BLaER1 (cell line): ENCODE data around the gene MXI1.

Experiments used
- H3K27ac ChIP-seq: shearing (Covaris generic); formaldehyde crosslinking; 2 replicates; pipeline ENCODE4 v1.8.1; 2022
- H3K27me3 ChIP-seq: shearing (Covaris generic); formaldehyde crosslinking; 2 replicates; pipeline ENCODE4 v1.8.1; 2022
- H3K36me3 ChIP-seq: shearing (Covaris generic); formaldehyde crosslinking; 2 replicates; pipeline ENCODE4 v1.8.1; 2022
- H3K4me1 ChIP-seq: shearing (Covaris generic); formaldehyde crosslinking; 2 replicates; pipeline ENCODE4 v1.8.1; 2022
- H3K4me2 ChIP-seq: shearing (Covaris generic); formaldehyde crosslinking; 2 replicates; pipeline ENCODE4 v1.8.1; 2022
- H3K4me3 ChIP-seq: shearing (Covaris generic); formaldehyde crosslinking; 2 replicates; pipeline ENCODE4 v1.8.1; 2022
- H3K9ac ChIP-seq: shearing (Covaris generic); formaldehyde crosslinking; 2 replicates; pipeline ENCODE4 v1.8.1; 2022
- H3K9me3 ChIP-seq: shearing (Covaris generic); formaldehyde crosslinking; 2 replicates; pipeline ENCODE4 v1.8.1; 2022
- H4K20me1 ChIP-seq: shearing (Covaris generic); formaldehyde crosslinking; 2 replicates; pipeline ENCODE4 v1.8.1; 2022
- Cebpa-rat ChIP-seq: shearing (Covaris generic); IDR thresholded peaks from 2 replicates; pipeline ENCODE4 v1.8.1; 2022

The MXI1 gene

GRCh38 chr10:110336111-110336721 is 128.8 kb downstream of the MXI1 start:
- no peaks in the 10 kb centered on the region for H3K27me3 ChIP-seq
- H3K9me3 ChIP-seq = peaks cover 15% of the 10 kb centered on the region
- no peak overlapping the region for H3K9ac ChIP-seq
- H4K20me1 ChIP-seq = no peaks in the 10 kb centered on the region
- no peaks in the 10 kb centered on the region for H3K4me1 ChIP-seq
- no peak overlapping the region for H3K4me2 ChIP-seq
- H3K27ac ChIP-seq = no peak overlapping the region
- no peak for TF ChIP-seq Cebpa-rat
- no peaks in the 10 kb centered on the region for H3K36me3 ChIP-seq
- no peak overlapping the region for H3K4me3 ChIP-seq
